ENCODE results near the gene KCNQ1.

- TF ChIP-seq POLR2A (IDR thresholded peaks at IDR 0.05; ENCODE audit: low read depth, low read length) = no peak
- no peak for TF ChIP-seq TAF1 (IDR thresholded peaks at IDR 0.05; ENCODE audit: borderline replicate concordance, low read depth, low read length)
Measured at GRCh38 chr11:2867142-2867541, 422.3 kb downstream of the KCNQ1 start.

Data from GM12892 (cell line).